Measurements from ENCODE around the gene RNF144B. TPM values are rescaled to one million over a fixed set of nuclear protein-coding genes. Genes with fewer than 3 reads are reported as not detected.

The RNF144B gene
- polyA plus RNA-seq, 12 donors, result 5.4 to 19.7 (median 10.7) TPM; not detected in 1

GRCh38 chr6:18507561-18507960, 120.4 kb downstream of the RNF144B start:
- DNase-seq, result no peak

DNA sequence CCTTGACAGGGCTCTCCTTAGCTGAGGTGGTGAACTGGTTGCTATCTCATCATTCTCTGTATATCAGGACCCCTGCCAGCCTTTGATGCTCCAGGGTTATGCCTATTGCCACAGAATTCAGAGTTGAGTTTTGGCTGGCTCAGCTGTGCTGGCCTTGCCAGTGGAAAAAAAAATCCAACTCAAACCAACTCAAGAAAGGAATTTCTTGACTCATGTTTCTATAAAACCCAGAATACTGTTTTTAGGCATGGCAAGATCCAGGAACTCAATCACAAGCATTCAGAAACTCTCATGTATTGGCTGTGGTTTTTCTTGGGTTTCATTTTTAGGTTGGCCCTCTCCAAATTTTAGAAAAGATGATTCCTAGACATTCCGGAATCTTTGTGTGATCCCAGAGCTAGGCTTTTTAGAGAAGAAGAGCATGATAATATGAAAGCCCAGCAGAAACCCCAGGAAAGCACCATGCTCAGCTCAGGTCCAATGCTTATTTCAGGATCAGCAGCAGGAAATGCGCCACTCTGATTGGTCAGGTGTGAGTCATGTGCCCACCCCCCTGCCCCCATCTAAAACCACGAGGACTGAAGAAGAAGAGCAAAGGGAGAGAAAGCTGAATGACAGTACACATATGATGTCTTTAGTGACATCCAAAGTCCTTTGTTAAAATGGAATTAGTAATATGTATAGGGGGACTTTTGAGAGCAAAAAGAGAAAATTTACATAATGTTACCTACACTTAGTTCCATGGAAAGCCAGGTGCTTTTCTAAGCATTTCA, 122.9 kb downstream of the RNF144B start:
- DNase-seq, result no peak

- no peak for DNase-seq
Measured at GRCh38 chr6:18510644-18511033, 123.5 kb downstream of the RNF144B start.

- DNase-seq, result no peak
Measured at GRCh38 chr6:18511211-18511610, 124.1 kb downstream of the RNF144B start.

GRCh38 chr6:18513253-18513798, 126.2 kb downstream of the RNF144B start:
- no peak for DNase-seq

- DNase-seq, result no peak
Measured at GRCh38 chr6:18514180-18514579, 127.0 kb downstream of the RNF144B start.

- DNase-seq, result no peak
Measured at GRCh38 chr6:18515767-18516166, 128.6 kb downstream of the RNF144B start.

Other genes with a start within 250 kb of the RNF144B start
- gene TPMT, start 232.3 kb upstream of the RNF144B start, polyA plus RNA-seq (ENCODE audit: insufficient read length in 12 of 12), result 1 to 10 TPM in 11 of 12 donors, not detected in 1; 5.0 to 8.7 (median 6.5) TPM
- gene KDM1B, start 231.9 kb upstream of the RNF144B start, polyA plus RNA-seq (ENCODE audit: insufficient read length in 12 of 12), result 10 to 100 TPM in 11 of 12 donors, not detected in 1; 26.7 to 34.7 (median 30.2) TPM
- 100 to 1,000 TPM; 105 to 320 (median 140) TPM for gene DEK, start 122.8 kb upstream of the RNF144B start, polyA plus RNA-seq (ENCODE audit: insufficient read length in 12 of 12)

All from muscle of arm (tissue), 12 donors.